ENCODE data around the gene BRD8.
A peak's percentile ranks its signal among the peaks of the same experiment; 100 is the strongest.

Gene BRD8

DNA sequence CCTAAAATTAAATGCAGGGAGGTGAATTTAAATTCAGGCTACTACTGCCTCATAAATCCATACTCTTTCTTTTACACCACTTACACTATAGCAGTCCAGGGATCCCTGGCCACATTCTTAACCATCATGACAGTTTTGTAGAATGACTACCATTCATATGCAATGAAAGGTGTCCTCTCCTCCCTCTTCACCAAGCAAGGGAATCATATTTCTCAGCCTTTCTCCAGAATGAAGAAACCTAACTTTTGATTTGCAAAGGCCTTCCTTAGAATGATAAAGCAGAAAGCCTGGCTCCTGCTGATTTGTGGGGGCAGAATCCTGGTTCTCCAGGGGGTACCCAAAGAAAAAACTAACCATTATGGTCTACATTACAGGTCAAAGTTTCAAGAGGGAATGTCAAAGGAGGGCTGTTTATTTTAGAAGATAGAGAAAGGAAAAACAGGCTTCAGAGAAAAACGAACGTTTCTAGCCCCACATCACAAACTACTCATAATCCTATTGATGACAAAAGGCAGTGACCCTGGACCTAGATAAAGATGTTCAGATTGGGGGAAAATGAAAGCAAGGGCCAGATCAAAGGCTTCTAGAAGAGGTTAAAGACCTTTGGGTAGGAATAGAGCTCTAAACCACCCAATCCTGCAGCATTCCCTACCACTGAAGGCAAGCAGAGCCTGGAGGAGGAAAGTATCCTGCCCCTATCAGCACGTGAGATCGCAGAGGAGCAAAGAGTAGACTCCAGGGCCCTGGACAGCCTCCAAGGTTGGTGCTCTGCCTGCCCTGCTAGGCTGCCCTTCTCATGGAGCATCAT lies 83.1 kb downstream of the BRD8 start:
- Mint-ChIP-seq H3K27ac (no peak overlapping the region), H3K27me3 (ENCODE audit: low read depth) (peaks cover 3% of the 10 kb centered on the region), H3K36me3 (ENCODE audit: low read depth) (no peaks in the 10 kb centered on the region), H3K4me3 (no peak overlapping the region), H3K4me1 (peaks cover 19% of the 10 kb centered on the region), H3K9me3 (peaks cover 2% of the 10 kb centered on the region)
- no peak for TF ChIP-seq CTCF (IDR thresholded peaks at IDR 0.05; ENCODE audit: unreplicated experiment in 3 of 3)

DNA sequence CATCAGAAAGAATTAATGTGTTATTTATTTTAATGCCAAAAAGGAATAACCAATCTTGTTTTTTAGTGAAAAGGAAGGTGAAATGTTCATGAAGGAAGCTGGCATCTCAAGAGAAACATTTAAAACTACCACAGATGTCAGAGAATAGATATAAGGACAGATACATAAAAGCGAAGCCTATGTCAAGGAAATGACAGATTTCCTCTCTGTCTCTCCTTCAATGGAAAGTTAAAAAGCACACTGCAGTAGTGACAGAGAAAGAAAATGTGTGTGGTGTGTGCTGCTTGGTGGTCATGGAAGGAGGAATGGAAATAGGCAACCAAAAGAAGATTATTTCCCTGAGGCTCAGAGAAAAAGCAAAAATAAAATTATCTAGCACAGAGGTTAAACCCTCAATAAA lies 85.4 kb downstream of the BRD8 start:
- Mint-ChIP-seq H3K4me3 (no peak overlapping the region), H3K27me3 (ENCODE audit: low read depth) (peaks cover 3% of the 10 kb centered on the region), H3K36me3 (ENCODE audit: low read depth) (no peaks in the 10 kb centered on the region), H3K9me3 (no peaks in the 10 kb centered on the region), H3K27ac (peak overlapping the region in 1 of 3 experiments; percentile 13), H3K4me1 (peaks cover 19% of the 10 kb centered on the region)
- TF ChIP-seq CTCF (IDR thresholded peaks at IDR 0.05; ENCODE audit: unreplicated experiment in 3 of 3), result no peak

GRCh38 chr5:138092301-138092700 lies 86.1 kb downstream of the BRD8 start:
- H3K27ac Mint-ChIP-seq, result no peak overlapping the region
- H3K4me3 Mint-ChIP-seq, result no peak overlapping the region
- no peaks in the 10 kb centered on the region for H3K9me3 Mint-ChIP-seq
- peaks cover 19% of the 10 kb centered on the region for H3K4me1 Mint-ChIP-seq
- no peaks in the 10 kb centered on the region for H3K36me3 Mint-ChIP-seq (ENCODE audit: low read depth)
- H3K27me3 Mint-ChIP-seq (ENCODE audit: low read depth), result peaks cover 3% of the 10 kb centered on the region
- no peak for TF ChIP-seq CTCF (IDR thresholded peaks at IDR 0.05; ENCODE audit: unreplicated experiment in 3 of 3)

GRCh38 chr5:138091685-138092084 lies 86.7 kb downstream of the BRD8 start:
- Mint-ChIP-seq H3K9me3 (no peaks in the 10 kb centered on the region), H3K27ac (no peak overlapping the region), H3K36me3 (ENCODE audit: low read depth) (no peaks in the 10 kb centered on the region), H3K27me3 (ENCODE audit: low read depth) (peaks cover 3% of the 10 kb centered on the region), H3K4me1 (peaks cover 19% of the 10 kb centered on the region), H3K4me3 (no peak overlapping the region)
- TF ChIP-seq CTCF (IDR thresholded peaks at IDR 0.05; ENCODE audit: unreplicated experiment in 3 of 3), result no peak
